GM21526 (cell line): ENCODE results near the gene CRHR1.

Source experiments
- ATAC-seq: cut with Tn5 transposase; IDR thresholded peaks from one replicate; pipeline ENCODE4 v1.9.1; 2021; ENCODE audit warnings: moderate library complexity; ENCODE audit not compliant: unreplicated experiment, low FRiP score

CRHR1 gene

GRCh38 chr17:45818699-45819098, 34.6 kb downstream of the CRHR1 start:
- ATAC-seq, result no peak

GRCh38 chr17:45819632-45820031, 35.5 kb downstream of the CRHR1 start:
- no peak for ATAC-seq

DNA sequence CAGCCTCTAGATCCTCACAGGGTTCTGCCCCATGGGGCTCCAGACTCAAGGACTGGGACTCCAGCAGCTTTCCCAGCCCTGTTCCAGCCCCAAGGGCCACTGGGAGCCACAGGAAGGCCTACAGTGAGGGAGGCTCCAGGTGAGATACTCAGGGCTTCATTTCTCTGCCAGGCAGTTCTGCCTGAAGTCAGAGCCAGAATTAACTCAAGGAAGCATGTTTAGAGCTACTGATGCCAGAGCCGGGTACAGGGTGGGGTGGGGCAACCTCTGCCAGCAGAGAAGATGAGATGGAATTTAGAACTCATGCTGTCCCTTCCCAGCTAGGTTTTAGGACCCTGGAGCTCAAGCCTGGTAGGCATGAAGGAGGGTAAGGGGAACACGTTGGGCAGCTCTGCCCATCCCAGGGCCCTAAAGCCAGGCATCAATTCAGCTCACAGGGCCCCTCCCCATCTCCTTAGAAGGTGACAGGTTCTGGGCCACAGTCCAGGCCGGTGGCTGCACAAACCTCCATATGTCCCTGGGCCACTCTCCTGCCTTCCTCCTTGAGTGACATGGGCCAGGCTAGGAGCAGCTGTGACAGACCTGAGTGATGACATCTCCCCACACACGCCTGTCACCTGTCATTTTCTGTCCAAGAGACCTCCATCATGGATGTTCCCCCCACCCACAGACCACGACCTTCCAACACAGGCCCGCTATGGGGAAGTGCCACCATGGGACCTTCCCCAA, 36.1 kb downstream of the CRHR1 start:
- ATAC-seq, result no peak

DNA sequence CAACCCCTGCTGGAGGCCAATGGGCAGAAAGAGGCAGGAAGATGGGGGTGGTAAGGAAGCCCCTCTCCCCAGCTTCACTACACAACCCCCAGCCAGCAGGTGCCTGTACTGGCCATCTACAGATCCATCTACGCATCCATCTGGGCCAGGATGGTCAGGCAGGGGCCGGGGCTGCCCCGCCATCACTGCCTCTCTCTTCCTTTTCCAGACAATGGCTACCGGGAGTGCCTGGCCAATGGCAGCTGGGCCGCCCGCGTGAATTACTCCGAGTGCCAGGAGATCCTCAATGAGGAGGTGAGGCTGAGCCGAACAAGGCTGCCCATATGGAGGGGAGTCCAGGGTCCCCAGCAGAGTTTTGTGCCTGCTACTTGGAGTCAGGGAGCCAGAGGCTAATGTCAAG, 37.0 kb downstream of the CRHR1 start:
- ATAC-seq, result no peak

DNA sequence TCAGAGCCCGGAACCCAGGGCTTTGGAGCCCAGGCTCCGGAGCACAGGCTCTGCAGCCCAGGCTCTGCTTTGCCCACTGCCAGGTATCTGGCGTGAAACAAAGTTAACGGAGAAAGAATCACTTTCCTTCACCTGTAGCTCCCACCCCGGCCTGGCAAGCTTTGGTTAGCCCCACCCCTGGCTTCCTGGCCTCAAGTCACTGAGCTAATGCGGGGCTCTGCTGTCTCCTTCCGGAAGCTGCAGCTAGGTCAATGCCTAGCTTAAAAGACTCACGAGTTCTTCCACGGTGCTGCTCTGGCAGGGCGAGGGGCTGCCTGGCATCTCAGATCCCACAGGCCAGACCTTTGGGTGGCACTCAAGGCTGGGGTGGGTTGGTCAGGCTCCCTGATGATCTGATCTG, 39.5 kb downstream of the CRHR1 start:
- no peak for ATAC-seq

DNA sequence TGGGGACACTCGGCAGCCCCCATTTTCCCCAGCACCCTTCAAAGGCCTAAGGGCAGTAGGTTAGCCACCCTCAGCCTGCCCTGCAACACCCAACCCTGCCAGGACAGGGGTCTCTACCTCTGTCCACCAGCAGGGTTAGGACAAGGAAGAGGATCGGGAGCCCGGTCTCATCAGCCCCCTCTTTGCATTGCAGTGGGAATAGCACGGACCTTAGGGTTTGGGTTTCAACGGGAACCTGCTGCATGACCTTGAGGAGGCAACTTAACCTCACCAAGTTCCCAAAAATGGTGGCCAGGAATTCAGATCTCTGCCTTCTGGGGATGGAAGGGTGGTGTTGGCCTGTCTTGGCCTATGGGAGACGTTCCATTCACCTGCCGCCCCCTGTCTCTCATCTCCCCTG, 40.4 kb downstream of the CRHR1 start:
- no peak for ATAC-seq

GRCh38 chr17:45824901-45825492, 40.9 kb downstream of the CRHR1 start:
- no peak for ATAC-seq

DNA sequence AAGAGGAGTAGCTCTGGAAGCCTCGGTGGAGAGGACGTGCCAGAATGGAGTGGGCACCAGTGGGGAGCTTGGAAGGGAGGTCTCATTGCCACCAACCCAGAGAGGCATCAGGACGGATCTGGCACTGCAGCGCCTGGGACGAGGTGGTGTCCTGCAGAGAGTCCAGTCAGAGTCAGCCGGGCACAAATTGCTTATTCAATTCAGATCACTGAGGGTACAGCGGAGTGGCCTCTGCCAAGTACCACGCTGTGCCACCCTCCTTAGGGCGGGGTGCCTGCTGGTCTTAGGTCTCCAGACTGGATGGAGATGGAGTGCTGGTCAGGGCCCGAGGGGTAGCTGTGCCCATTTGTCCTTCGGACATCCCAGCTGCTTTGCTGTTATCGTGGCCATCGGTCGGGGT, 41.7 kb downstream of the CRHR1 start:
- ATAC-seq, result no peak

- no peak for ATAC-seq
Measured at GRCh38 chr17:45826919-45827588, 42.9 kb downstream of the CRHR1 start.

GRCh38 chr17:45828171-45828570, 44.1 kb downstream of the CRHR1 start:
- no peak for ATAC-seq

- ATAC-seq, result no peak
Measured at GRCh38 chr17:45828582-45829133, 44.5 kb downstream of the CRHR1 start.

GRCh38 chr17:45833920-45834319, 49.8 kb downstream of the CRHR1 start:
- no peak for ATAC-seq

DNA sequence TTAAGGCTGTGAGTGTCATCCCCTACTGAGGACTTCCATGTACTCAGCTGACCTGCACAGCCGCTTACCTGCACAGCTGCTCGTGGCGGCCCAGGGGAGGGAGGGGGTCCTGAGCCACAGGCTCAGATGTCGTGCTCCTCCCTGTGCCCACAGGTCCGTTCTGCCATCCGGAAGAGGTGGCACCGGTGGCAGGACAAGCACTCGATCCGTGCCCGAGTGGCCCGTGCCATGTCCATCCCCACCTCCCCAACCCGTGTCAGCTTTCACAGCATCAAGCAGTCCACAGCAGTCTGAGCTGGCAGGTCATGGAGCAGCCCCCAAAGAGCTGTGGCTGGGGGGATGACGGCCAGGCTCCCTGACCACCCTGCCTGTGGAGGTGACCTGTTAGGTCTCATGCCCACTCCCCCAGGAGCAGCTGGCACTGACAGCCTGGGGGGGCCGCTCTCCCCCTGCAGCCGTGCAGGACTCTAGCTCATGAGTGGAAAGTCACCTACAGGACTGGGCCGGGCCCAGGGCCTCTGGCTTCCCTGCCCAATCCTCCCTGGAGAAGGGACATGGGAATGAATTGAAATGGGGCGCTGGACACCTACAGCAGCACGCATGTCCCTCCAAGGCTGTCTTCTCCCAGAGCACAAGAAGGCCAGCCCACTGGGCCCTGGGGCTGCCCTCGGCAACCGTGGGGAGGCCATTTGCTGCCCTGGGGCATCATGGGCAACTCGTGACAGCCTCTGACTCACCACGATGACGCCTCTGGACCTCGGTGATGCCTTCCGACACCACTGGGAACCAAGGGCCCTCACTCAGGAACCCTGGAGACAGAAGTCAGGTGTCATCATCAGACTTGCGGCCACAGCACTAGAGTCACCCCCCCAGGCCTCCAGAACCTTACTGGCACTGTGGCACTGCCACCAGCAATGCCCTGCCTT, 50.6 kb downstream of the CRHR1 start:
- ATAC-seq, result no peak

GRCh38 chr17:45835481-45835880, 51.4 kb downstream of the CRHR1 start:
- ATAC-seq, result no peak

GRCh38 chr17:45836047-45837044, 52.2 kb downstream of the CRHR1 start:
- no peak for ATAC-seq

GRCh38 chr17:45837187-45837586, 53.1 kb downstream of the CRHR1 start:
- ATAC-seq, result no peak

GRCh38 chr17:45837603-45838002, 53.5 kb downstream of the CRHR1 start:
- no peak for ATAC-seq

GRCh38 chr17:45838751-45839295, 54.7 kb downstream of the CRHR1 start:
- no peak for ATAC-seq

DNA sequence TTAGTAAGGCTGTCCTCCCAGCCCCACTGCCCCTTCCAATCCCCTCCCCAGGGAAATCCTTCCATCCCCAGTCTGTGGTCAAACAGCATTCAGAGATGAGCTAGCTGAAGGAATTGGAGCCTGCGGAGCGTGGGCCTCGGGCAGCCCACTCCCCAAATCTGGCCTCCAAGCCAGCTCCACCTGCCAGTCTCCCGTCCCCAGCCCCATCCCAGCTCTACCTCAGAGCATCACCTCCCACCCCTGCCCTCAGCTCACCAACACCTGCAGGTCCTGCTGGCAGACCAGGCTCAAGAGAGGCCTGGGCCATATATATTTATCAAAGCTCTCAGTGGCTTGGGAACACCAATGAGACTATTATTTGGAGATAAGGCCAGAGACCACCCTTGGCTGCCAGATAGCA, 55.3 kb downstream of the CRHR1 start:
- ATAC-seq, result no peak
